IPS DF 4.7 (cell line): ENCODE data around the gene KCNF1.

Experiments
- DNase-seq: peaks from one replicate; pipeline ENCODE4 v3.0.0-alpha.2; 2013; ENCODE audit warnings: low spot score; ENCODE audit errors: extremely low read depth

Gene KCNF1

DNA sequence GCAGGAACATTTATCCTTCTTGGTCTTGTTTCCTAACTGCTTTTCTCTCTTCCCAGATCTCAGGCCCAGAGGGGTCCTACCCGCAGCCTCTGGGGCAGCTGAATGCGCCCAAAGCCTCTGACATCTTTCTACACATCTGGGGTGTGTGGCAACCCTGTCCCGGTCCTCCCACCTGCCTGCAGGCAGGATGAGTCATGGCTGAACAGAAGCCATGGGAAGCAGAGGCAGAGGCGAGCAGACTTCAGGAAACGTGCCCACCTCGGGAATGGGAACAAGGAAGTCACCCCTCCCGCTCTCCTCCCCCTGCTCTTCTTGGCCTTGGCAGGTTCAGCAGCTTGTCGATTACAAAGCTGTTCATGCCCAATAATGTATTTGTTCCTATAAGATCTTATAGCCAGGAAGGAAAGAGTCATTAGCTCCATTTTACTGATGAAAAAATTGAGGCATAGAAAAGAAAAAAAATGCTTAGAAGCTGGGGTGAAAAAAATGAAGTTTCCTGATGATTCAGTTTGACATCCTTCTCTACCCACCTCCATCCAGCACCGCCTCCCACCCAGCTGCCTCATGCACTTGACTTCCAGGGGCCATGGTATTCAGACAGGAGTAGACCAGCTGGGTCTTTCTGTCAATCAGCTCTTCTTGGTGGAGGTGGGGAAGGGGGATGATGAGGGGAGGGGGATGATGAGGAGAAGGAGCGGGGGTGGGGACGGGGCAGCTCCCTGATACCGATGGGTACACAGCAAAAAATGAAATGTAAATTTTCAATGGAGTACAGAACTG lies 10.4 kb upstream of the KCNF1 start:
- no peak for DNase-seq

GRCh38 chr2:10903861-10904210 lies 7.9 kb upstream of the KCNF1 start:
- no peak for DNase-seq

DNA sequence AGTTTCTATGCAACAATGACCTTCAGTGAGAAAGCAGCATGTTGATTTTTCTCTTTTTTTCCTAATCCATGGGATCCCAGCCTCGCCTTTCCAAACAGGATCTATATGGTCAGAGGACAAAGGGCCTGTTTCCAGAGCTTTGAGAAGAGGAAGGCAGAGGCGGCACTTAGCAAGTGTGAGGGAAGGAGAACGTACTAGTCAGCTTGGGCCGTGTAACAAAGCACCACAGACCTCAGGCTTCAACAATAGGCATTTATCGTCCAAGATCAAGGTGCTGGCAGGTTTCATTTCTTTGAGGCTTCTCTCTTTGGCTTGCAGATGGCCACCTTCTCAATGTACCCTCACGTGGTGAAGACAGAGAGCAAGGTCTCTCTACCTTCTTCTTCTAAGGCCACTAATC lies 7.3 kb upstream of the KCNF1 start:
- DNase-seq: no peak

DNA sequence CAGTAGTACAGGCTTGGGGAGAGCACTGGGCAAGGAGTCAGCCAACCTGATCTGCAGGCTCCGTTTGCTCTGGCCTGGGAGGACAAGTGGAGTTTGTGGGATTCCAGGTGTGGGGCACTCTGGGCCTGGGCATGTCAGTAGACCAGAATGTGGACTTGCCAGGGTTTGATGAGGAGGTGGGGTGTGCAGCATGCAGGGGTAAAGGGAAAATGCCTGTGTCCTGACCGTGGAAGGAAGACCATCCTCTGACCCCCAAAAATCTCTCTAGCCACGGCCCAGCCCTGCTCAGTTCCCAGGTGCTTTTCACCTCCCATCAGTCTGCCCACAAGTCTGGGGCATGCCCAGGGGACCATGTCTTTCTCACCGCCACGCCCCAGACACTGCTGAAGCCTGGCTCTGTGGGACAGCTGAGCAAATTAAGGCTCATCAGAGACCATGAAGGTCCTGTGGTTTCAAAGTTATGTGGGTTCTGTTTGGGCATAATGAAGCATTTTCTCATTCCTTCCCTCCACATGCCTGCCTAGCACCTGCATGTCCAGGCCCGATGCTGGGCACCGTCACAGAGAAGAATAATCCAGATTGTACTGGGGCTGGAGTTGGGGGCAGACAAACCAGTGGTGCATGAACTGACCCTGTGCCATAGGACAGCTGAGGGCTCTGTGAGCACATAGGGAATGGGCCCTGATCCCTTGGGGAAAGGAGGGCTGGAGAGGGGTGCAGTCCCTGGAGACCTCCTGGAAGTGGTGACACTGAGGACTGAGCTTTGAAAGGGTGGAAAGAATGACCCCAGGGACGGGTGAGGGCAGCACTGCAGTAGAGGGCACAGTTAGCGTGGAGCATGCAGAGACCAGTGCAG lies 6.5 kb upstream of the KCNF1 start:
- DNase-seq: no peak

DNA sequence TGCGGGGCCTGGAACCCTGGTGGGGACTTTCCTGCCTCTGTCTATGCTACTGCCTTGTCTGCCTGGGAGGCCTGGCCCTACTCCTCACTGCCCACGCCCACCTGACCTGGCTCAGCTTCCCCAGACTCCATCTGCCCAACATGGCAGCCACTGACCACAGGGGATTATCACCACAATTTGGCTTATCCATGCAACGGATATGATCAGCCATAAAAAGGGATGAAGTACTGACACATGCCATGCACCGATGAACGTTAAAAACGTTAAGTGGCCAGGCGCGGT lies 5.9 kb upstream of the KCNF1 start:
- DNase-seq: no peak

- no peak for DNase-seq
These were observed 4.7 kb upstream of the KCNF1 start for GRCh38 chr2:10906926-10907625.

GRCh38 chr2:10908195-10908594 lies 3.5 kb upstream of the KCNF1 start:
- DNase-seq: no peak

- DNase-seq: no peak
These were observed 2.4 kb upstream of the KCNF1 start for GRCh38 chr2:10909050-10909995.

GRCh38 chr2:10909996-10910341 lies 1.8 kb upstream of the KCNF1 start:
- no peak for DNase-seq

GRCh38 chr2:10910625-10911024 lies 1.1 kb upstream of the KCNF1 start:
- no peak for DNase-seq

GRCh38 chr2:10912076-10912731 lies 470 bp downstream of the KCNF1 start:
- DNase-seq: no peak

- no peak for DNase-seq
These were observed 1.2 kb downstream of the KCNF1 start for GRCh38 chr2:10912796-10913455.

DNA sequence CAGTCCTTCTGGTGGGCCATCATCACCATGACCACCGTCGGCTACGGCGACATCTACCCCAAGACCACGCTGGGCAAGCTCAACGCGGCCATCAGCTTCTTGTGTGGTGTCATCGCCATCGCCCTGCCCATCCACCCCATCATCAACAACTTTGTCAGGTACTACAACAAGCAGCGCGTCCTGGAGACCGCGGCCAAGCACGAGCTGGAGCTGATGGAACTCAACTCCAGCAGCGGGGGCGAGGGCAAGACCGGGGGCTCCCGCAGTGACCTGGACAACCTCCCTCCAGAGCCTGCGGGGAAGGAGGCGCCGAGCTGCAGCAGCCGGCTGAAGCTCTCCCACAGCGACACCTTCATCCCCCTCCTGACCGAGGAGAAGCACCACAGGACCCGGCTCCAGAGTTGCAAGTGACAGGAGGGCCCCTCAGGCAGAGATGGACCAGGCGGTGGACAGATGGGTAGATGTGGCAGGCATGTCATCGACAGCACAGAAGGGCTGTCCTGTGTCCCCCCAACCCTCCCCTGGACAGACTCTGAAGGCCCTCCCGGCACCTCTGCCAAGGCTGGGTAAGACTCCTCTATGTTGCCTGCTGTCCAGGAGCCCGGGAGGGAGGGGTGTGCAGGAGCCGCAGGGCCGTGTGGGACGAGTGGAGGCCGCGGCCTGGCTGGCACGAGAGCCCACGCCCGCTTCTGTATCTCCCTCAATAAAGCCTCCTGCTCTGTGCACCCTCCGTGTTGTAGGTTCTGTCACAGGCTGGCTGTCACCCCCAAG lies 2.0 kb downstream of the KCNF1 start:
- DNase-seq: no peak

- DNase-seq: no peak
These were observed 2.5 kb downstream of the KCNF1 start for GRCh38 chr2:10914272-10914693.

GRCh38 chr2:10915236-10915635 lies 3.5 kb downstream of the KCNF1 start:
- DNase-seq: no peak

DNA sequence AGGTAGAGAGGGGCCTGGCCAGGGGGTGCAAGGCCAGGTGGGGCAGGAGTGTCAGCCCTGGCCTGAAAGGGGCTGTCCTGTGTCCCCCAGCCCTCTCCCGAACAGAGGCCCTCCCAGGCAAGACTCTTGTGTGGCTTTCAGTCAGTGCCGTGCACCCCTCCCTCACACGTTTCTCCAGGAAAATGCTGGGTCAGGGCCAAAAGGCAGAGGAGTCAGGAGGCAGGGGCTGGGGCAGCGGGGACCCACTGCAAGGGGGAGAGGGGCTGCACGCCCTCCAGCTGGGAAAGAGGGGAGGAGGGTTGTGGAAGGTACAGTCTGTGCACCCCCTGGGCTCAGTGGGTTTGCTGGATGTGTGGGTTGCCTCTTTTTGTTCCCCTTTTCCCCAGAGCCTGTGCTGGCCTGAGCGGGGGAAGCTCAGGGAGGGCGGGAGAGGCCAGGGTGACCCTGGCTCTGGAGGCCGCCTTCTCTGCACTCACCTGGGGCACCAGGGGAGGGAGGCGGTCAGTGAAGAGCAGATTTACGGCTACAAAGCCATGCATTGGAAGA lies 4.1 kb downstream of the KCNF1 start:
- DNase-seq: no peak

GRCh38 chr2:10916953-10917352 lies 5.2 kb downstream of the KCNF1 start:
- DNase-seq: no peak

GRCh38 chr2:10917927-10918326 lies 6.2 kb downstream of the KCNF1 start:
- no peak for DNase-seq
